ENCODE measurements around the gene ENTHD1. TPM values are rescaled to one million over a fixed set of nuclear protein-coding genes. Genes with fewer than 3 reads are reported as not detected.

The ENTHD1 gene
- total RNA-seq, 2 experiments from 2014 or later = 0.34 TPM

DNA sequence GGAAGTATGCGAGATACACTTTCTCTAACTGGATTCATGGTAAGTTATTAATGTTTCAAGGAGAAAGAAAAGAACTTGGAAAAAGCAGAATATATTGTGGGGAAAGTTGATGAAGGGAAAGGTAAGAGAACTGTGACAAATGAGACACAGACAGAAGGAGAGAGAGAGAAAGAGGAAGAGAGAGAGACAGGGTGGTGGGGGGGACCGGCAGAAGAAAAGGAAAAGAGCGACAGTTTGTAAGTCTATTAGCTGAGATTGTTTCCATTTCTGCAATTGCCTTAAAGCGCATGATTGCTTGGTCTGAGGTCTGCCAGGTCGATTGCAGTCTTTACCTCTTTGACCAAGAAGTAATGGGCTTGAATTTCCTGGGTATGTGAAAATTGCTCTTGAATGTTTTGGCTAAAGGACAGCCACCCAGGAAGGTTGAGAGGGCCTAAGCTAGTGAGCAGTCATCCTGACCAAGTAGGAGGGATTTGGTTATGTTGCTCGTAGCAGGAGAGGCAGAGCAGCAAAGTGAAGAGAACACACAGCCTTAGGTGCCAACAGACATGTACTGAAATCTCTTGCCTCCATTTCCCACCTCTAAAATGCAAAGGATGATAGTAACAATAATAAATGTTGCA, 43.1 kb upstream of the ENTHD1 start:
- TF ChIP-seq, protein P1, sequence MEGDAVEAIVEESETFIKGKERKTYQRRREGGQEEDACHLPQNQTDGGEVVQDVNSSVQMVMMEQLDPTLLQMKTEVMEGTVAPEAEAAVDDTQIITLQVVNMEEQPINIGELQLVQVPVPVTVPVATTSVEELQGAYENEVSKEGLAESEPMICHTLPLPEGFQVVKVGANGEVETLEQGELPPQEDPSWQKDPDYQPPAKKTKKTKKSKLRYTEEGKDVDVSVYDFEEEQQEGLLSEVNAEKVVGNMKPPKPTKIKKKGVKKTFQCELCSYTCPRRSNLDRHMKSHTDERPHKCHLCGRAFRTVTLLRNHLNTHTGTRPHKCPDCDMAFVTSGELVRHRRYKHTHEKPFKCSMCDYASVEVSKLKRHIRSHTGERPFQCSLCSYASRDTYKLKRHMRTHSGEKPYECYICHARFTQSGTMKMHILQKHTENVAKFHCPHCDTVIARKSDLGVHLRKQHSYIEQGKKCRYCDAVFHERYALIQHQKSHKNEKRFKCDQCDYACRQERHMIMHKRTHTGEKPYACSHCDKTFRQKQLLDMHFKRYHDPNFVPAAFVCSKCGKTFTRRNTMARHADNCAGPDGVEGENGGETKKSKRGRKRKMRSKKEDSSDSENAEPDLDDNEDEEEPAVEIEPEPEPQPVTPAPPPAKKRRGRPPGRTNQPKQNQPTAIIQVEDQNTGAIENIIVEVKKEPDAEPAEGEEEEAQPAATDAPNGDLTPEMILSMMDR (IDR thresholded peaks at IDR 0.05) = no peak
- intact Hi-C loops (cut with micrococcal nuclease) = no loop called here
- DNase-seq = peak; percentile 19
- H3K36me3 Mint-ChIP-seq (ENCODE audit: low read depth) = peaks cover 32% of the 10 kb centered on the region
- H3K27me3 Mint-ChIP-seq = no peaks in the 10 kb centered on the region
- H3K4me3 Mint-ChIP-seq = peak overlapping the region; percentile 72
- ChIA-PET POLR2A (interaction anchor here (0.7 to 4.3 kb wide), 9 partner anchors 10 to 108 kb away, joined by 3 to 24 read pairs (median 6); no protein-coding TSS in a partner anchor), CTCF (interaction anchor here (1.0 to 1.7 kb wide), 8 partner anchors 8 to 402 kb away, joined by 3 to 5 read pairs (median 4); partner anchors contain the start of gene ENTHD1)
- no peak for ATAC-seq
- no peaks in the 10 kb centered on the region for H3K9me3 Mint-ChIP-seq
- H3K4me1 Mint-ChIP-seq (ENCODE audit: low read depth) = peaks cover 82% of the 10 kb centered on the region
- H3K27ac Mint-ChIP-seq = peak overlapping the region; percentile 90

DNA sequence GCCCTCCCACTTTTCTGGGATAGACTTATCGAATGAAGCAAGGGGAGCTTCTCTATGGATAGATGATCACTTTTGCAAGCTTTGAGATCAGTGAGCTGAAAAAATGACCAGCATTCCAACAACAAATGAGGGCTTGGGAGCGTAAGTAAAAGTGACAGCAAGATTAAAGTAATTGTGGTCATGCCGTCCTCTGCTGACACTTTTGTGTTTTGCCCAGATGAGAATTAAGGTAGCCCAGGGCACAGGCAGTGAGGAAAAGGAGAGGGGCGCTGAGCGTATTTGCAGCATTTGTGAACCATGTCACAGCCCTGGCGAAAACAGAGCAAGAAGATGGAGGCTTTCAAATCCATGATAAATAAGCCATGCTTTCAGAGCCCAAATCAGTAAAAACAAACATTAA, 42.1 kb upstream of the ENTHD1 start:
- TF ChIP-seq, protein P1 (IDR thresholded peaks at IDR 0.05) = no peak
- intact Hi-C loops (cut with micrococcal nuclease) = no loop called here
- H3K4me1 Mint-ChIP-seq (ENCODE audit: low read depth) = peaks cover 72% of the 10 kb centered on the region
- DNase-seq = no peak
- no peak for ATAC-seq
- no peaks in the 10 kb centered on the region for H3K9me3 Mint-ChIP-seq
- H3K27ac Mint-ChIP-seq = peak overlapping the region; percentile 90
- CTCF ChIA-PET = interaction anchor here (0.8 to 4.2 kb wide), 8 partner anchors 7 to 439 kb away, joined by 3 to 50 read pairs (median 6); no protein-coding TSS in a partner anchor
- no peaks in the 10 kb centered on the region for H3K27me3 Mint-ChIP-seq
- POLR2A ChIA-PET = interaction anchor here (1.0 to 4.4 kb wide), 3 partner anchors 12 to 30 kb away, joined by 3 to 33 read pairs (median 5); no protein-coding TSS in a partner anchor
- peak overlapping the region; percentile 72 for H3K4me3 Mint-ChIP-seq
- H3K36me3 Mint-ChIP-seq (ENCODE audit: low read depth) = peaks cover 26% of the 10 kb centered on the region

- Mint-ChIP-seq H3K36me3 (ENCODE audit: low read depth) (peaks cover 23% of the 10 kb centered on the region), H3K4me1 (ENCODE audit: low read depth) (peaks cover 67% of the 10 kb centered on the region), H3K27me3 (no peaks in the 10 kb centered on the region), H3K4me3 (peak overlapping the region; percentile 72), H3K9me3 (no peaks in the 10 kb centered on the region), H3K27ac (peak overlapping the region; percentile 90)
- DNase-seq (no peak), ATAC-seq (no peak)
- intact Hi-C loops (cut with micrococcal nuclease) = no loop called here
- POLR2A ChIA-PET = interaction anchor here (1.0 to 4.4 kb wide), 6 partner anchors 8 to 109 kb away, joined by 3 to 33 read pairs (median 4); no protein-coding TSS in a partner anchor
- CTCF ChIA-PET = interaction anchor here (0.8 to 4.2 kb wide), 12 partner anchors 7 to 438 kb away, joined by 3 to 50 read pairs (median 6); no protein-coding TSS in a partner anchor
- TF ChIP-seq, protein P1 (IDR thresholded peaks at IDR 0.05) = no peak
Observed at GRCh38 chr22:39935116-39935515, 41.6 kb upstream of the ENTHD1 start.

DNA sequence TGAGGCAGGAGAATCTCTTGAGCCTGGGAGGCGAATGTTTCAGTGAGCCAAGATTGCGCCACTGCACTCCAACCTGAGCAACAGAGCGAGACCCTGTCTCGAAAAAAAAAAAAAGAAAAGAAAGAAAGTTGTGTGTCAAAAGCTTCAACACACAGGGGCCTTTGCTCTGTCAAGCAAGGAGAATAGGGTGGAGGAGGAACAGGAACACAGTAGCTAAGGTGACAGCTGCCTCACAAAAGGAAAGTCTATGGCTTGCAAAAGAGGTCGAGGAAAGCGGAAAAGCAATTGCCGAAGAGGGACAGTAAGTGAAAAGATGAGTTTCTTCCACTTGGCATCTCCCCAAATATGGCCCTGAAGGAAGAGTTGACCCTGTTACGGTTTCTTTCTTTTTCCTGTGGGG, 40.2 kb upstream of the ENTHD1 start:
- intact Hi-C loops (cut with micrococcal nuclease) = no loop called here
- peak overlapping the region; percentile 90 for H3K27ac Mint-ChIP-seq
- ATAC-seq (peak; percentile 8), DNase-seq (no peak)
- H3K36me3 Mint-ChIP-seq (ENCODE audit: low read depth) = peaks cover 23% of the 10 kb centered on the region
- H3K4me1 Mint-ChIP-seq (ENCODE audit: low read depth) = peaks cover 56% of the 10 kb centered on the region
- H3K27me3 Mint-ChIP-seq = no peaks in the 10 kb centered on the region
- CTCF ChIA-PET = interaction anchor here (0.9 to 4.2 kb wide), 19 partner anchors 9 to 399 kb away, joined by 3 to 50 read pairs (median 6); partner anchors contain the start of gene GRAP2
- peak overlapping the region; percentile 72 for H3K4me3 Mint-ChIP-seq
- POLR2A ChIA-PET = interaction anchor here (0.8 to 4.4 kb wide), 10 partner anchors 10 to 110 kb away, joined by 3 to 33 read pairs (median 6); no protein-coding TSS in a partner anchor
- TF ChIP-seq, protein P1 (IDR thresholded peaks at IDR 0.05) = no peak
- no peaks in the 10 kb centered on the region for H3K9me3 Mint-ChIP-seq
